ENCODE measurements around the gene DMXL1. TPM values are rescaled to one million over a fixed set of nuclear protein-coding genes. Genes with fewer than 3 reads are reported as not detected.
"Not testable (repeated sequence)": the region's sequence is repeated elsewhere in the genome, so short reads cannot be mapped to it uniquely, and the experiment has no call there.

DMXL1 gene
- total and polyA plus RNA-seq, 9 donors, result 16.2 to 32.4 (median 19.3) TPM

GRCh38 chr5:119070578-119070827 lies 384 bp upstream of the DMXL1 start:
- DNase-seq, result no peak
- Histone ChIP-seq H3K9me3 (replicated peaks; ENCODE audit: control insufficient read depth, low read depth, low read length) (no peaks in the 10 kb centered on the region), H3K4me3 (ENCODE audit: low read length) (peak overlapping the region; percentile 88), H3K27ac (ENCODE audit: low read length) (peak overlapping the region; percentile 99), H3K36me3 (ENCODE audit: control insufficient read depth, insufficient read depth, low read length) (no peaks in the 10 kb centered on the region), H3K4me1 (ENCODE audit: control insufficient read depth, insufficient read depth, low read length) (peaks cover 5% of the 10 kb centered on the region), H3K27me3 (ENCODE audit: control insufficient read depth, insufficient read depth, low read length) (no peaks in the 10 kb centered on the region)
- WGBS (ENCODE audit: insufficient coverage), result 0% methylated on average over 9 of the region's 9 CpGs

DNA sequence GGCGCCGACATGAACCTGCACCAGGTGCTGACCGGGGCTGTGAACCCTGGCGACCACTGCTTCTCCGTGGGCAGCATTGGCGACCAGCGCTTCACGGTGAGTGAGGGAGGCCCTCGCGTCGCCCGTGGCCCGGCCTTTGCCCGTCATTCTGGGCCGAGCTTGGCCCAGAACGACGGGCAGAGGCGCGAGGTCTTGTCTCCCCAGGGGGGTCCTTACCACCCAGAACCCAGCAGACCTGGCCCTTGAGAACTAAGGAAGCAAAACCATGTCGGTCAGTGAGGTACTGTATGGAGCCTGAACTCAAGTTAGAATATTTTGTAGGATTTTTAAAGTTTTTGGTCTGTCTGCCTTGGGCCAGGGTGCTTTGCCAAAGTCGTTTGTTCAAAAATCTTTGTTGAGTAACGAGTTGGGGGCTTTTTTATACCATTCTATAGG lies 691 bp downstream of the DMXL1 start:
- WGBS (ENCODE audit: insufficient coverage), result 0% methylated on average over 15 of the region's 22 CpGs
- Histone ChIP-seq H3K4me1 (ENCODE audit: control insufficient read depth, insufficient read depth, low read length) (peaks cover 5% of the 10 kb centered on the region), H3K9me3 (replicated peaks; ENCODE audit: control insufficient read depth, low read depth, low read length) (no peaks in the 10 kb centered on the region), H3K27me3 (ENCODE audit: control insufficient read depth, insufficient read depth, low read length) (no peaks in the 10 kb centered on the region), H3K36me3 (ENCODE audit: control insufficient read depth, insufficient read depth, low read length) (no peaks in the 10 kb centered on the region), H3K27ac (ENCODE audit: low read length) (peak overlapping the region; percentile 99), H3K4me3 (ENCODE audit: low read length) (peak overlapping the region; percentile 88)
- no peak for DNase-seq

DNA sequence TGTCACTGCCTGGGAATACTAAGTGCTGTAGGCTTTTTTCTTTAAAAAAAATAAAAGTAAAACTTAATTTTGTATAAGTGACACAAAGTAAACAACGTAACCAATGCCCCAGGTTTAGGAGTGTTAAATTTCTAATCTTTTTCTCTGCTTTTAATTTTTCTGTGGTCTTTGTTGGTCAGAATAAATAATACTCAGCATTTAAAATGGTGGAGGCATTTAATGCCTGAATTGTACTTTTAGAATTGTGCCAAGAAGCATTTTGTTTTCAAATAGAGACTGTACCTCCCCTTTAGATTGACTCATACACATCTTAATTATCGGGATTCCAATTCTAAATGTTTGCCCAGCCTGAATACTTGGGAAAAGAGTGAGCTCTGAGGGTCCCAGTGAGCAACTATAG lies 1.6 kb downstream of the DMXL1 start:
- Histone ChIP-seq H3K27me3 (ENCODE audit: control insufficient read depth, insufficient read depth, low read length) (no peaks in the 10 kb centered on the region), H3K4me3 (ENCODE audit: low read length) (no peak overlapping the region), H3K4me1 (ENCODE audit: control insufficient read depth, insufficient read depth, low read length) (peaks cover 5% of the 10 kb centered on the region), H3K27ac (ENCODE audit: low read length) (no peak overlapping the region), H3K36me3 (ENCODE audit: control insufficient read depth, insufficient read depth, low read length) (no peaks in the 10 kb centered on the region), H3K9me3 (replicated peaks; ENCODE audit: control insufficient read depth, low read depth, low read length) (no peaks in the 10 kb centered on the region)
- WGBS (ENCODE audit: insufficient coverage), result 100% methylated on average over 1 of the region's 2 CpGs
- no peak for DNase-seq

DNA sequence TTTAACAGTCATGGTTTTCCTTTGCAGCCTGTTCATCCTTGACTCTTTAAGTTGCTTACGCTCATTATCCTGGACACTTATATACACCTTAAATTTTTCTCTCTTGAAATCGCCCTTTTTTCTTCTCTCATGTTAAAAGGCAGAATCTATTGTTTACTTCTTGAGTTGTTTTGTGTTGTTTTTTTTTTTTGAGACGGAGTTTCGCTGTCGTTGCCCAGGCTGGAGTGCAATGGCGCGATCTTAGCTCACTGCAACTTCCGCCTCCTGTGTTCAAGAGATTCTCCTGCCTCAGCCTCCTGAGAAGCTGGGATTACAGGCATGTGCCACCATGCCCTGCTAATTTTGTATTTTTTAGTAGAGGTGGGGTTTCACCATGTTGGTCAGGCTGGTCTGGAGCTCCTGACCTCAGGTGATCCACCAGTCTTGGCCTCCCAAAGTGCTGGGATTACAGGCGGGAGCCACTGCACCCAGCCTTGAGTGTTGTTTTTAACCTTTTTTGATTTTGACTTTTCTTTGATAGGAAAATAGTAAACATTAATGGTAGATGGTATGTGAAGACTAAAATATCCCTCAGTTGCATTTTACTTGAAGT lies 3.0 kb downstream of the DMXL1 start:
- not testable (repeated sequence) for H3K4me3 ChIP-seq (ENCODE audit: low read length); H3K9me3 ChIP-seq (replicated peaks; ENCODE audit: control insufficient read depth, low read depth, low read length); H3K4me1 ChIP-seq (ENCODE audit: control insufficient read depth, insufficient read depth, low read length); H3K36me3 ChIP-seq (ENCODE audit: control insufficient read depth, insufficient read depth, low read length); H3K27ac ChIP-seq (ENCODE audit: low read length); DNase-seq; H3K27me3 ChIP-seq (ENCODE audit: control insufficient read depth, insufficient read depth, low read length)
- 100% methylated on average over 1 of the region's 9 CpGs for WGBS (ENCODE audit: insufficient coverage)

DNA sequence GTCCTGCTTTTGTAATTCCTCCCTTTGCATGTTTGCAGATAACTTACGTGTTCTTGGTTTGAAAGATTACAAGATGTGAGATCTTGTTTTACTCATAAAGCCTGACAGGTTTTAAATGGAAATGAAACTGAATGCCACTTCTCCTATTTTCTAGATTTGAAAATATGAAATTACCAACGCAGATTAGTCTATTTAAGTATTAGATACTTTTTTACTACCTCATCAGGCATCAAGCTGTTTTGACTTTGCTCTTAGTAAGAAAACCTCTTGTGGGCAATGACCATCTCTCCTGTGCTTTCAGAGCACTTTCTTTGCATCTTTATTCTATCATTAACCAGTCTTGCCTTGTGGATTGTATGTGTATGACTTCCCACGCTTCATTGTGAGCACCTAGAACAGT lies 3.5 kb downstream of the DMXL1 start:
- no peak overlapping the region for H3K4me3 ChIP-seq (ENCODE audit: low read length)
- H3K27ac ChIP-seq (ENCODE audit: low read length), result no peak overlapping the region
- H3K36me3 ChIP-seq (ENCODE audit: control insufficient read depth, insufficient read depth, low read length), result no peaks in the 10 kb centered on the region
- peaks cover 8% of the 10 kb centered on the region for H3K4me1 ChIP-seq (ENCODE audit: control insufficient read depth, insufficient read depth, low read length)
- no peak for DNase-seq
- no peaks in the 10 kb centered on the region for H3K9me3 ChIP-seq (replicated peaks; ENCODE audit: control insufficient read depth, low read depth, low read length)
- no peaks in the 10 kb centered on the region for H3K27me3 ChIP-seq (ENCODE audit: control insufficient read depth, insufficient read depth, low read length)
- no CpG with 5 or more reads among the region's 3 CpGs for WGBS (ENCODE audit: insufficient coverage)

DNA sequence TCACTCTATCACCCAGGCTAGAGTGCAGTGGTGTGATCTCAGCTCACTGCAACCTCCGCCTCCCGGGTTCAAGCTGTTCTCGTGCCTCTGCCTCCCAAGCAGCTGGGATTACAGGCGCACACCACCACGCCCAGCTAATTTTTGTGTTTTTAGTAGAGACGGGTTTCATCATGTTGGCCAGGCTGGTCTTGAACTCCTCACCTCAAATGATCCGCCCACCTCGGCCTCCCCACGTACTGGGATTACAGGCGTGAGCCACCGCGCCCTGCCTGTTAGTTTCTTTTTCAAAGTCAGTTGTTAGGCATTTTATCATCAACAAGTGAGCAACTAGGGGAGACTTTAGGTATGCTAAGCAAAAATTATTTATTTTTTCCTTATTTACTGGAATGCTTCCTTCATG lies 4.4 kb downstream of the DMXL1 start:
- not testable (repeated sequence) for H3K36me3 ChIP-seq (ENCODE audit: control insufficient read depth, insufficient read depth, low read length); H3K4me1 ChIP-seq (ENCODE audit: control insufficient read depth, insufficient read depth, low read length); H3K27ac ChIP-seq (ENCODE audit: low read length); H3K27me3 ChIP-seq (ENCODE audit: control insufficient read depth, insufficient read depth, low read length); H3K9me3 ChIP-seq (replicated peaks; ENCODE audit: control insufficient read depth, low read depth, low read length); H3K4me3 ChIP-seq (ENCODE audit: low read length); DNase-seq
- WGBS (ENCODE audit: insufficient coverage), result 94% methylated on average over 3 of the region's 12 CpGs

GRCh38 chr5:119076080-119076479 lies 5.2 kb downstream of the DMXL1 start:
- no peaks in the 10 kb centered on the region for H3K27me3 ChIP-seq (ENCODE audit: control insufficient read depth, insufficient read depth, low read length)
- no peaks in the 10 kb centered on the region for H3K36me3 ChIP-seq (ENCODE audit: control insufficient read depth, insufficient read depth, low read length)
- no peaks in the 10 kb centered on the region for H3K9me3 ChIP-seq (replicated peaks; ENCODE audit: control insufficient read depth, low read depth, low read length)
- peaks cover 6% of the 10 kb centered on the region for H3K4me1 ChIP-seq (ENCODE audit: control insufficient read depth, insufficient read depth, low read length)
- no peak overlapping the region for H3K4me3 ChIP-seq (ENCODE audit: low read length)
- no peak for DNase-seq
- no CpG with 5 or more reads among the region's 1 CpG for WGBS (ENCODE audit: insufficient coverage)
- H3K27ac ChIP-seq (ENCODE audit: low read length), result no peak overlapping the region

DNA sequence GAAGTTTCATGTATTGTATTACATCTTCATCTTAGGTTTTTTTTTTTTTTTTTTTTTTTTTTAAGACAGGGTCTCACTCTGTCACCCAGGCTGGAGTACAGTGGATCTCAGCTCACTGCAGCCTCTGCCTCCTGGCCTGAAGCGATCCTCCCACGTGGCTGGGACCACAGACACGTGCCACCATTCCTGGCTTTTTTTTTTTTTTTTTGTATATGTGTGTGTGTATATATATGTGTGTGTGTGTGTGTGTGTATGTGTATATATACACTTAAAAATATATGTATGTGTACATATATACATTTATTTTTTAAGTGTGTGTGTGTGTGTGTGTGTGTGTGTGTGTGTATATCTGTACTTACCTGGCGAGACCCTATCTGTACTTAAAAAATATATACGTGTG lies 6.6 kb downstream of the DMXL1 start:
- H3K27me3 ChIP-seq (ENCODE audit: control insufficient read depth, insufficient read depth, low read length), result no peaks in the 10 kb centered on the region
- H3K4me1 ChIP-seq (ENCODE audit: control insufficient read depth, insufficient read depth, low read length), result peaks cover 6% of the 10 kb centered on the region
- H3K9me3 ChIP-seq (replicated peaks; ENCODE audit: control insufficient read depth, low read depth, low read length), result no peaks in the 10 kb centered on the region
- WGBS (ENCODE audit: insufficient coverage), result no CpG with 5 or more reads among the region's 5 CpGs
- no peaks in the 10 kb centered on the region for H3K36me3 ChIP-seq (ENCODE audit: control insufficient read depth, insufficient read depth, low read length)
- no peak overlapping the region for H3K27ac ChIP-seq (ENCODE audit: low read length)
- no peak overlapping the region for H3K4me3 ChIP-seq (ENCODE audit: low read length)
- DNase-seq, result no peak

- Histone ChIP-seq H3K27ac (ENCODE audit: low read length) (no peak overlapping the region), H3K4me1 (ENCODE audit: control insufficient read depth, insufficient read depth, low read length) (peaks cover 3% of the 10 kb centered on the region), H3K36me3 (ENCODE audit: control insufficient read depth, insufficient read depth, low read length) (no peaks in the 10 kb centered on the region), H3K4me3 (ENCODE audit: low read length) (no peak overlapping the region), H3K27me3 (ENCODE audit: control insufficient read depth, insufficient read depth, low read length) (no peaks in the 10 kb centered on the region), H3K9me3 (replicated peaks; ENCODE audit: control insufficient read depth, low read depth, low read length) (no peaks in the 10 kb centered on the region)
- no CpG with 5 or more reads among the region's 1 CpG for WGBS (ENCODE audit: insufficient coverage)
- DNase-seq, result no peak
Observed at GRCh38 chr5:119078071-119078846, 7.4 kb downstream of the DMXL1 start.

GRCh38 chr5:119078861-119079260 lies 8.0 kb downstream of the DMXL1 start:
- peak; percentile 16 for DNase-seq
- Histone ChIP-seq H3K4me1 (ENCODE audit: control insufficient read depth, insufficient read depth, low read length) (peaks cover 3% of the 10 kb centered on the region), H3K27ac (ENCODE audit: low read length) (no peak overlapping the region), H3K9me3 (replicated peaks; ENCODE audit: control insufficient read depth, low read depth, low read length) (no peaks in the 10 kb centered on the region), H3K27me3 (ENCODE audit: control insufficient read depth, insufficient read depth, low read length) (no peaks in the 10 kb centered on the region), H3K4me3 (ENCODE audit: low read length) (no peak overlapping the region), H3K36me3 (ENCODE audit: control insufficient read depth, insufficient read depth, low read length) (no peaks in the 10 kb centered on the region)
- WGBS (ENCODE audit: insufficient coverage), result no CpG with 5 or more reads among the region's 1 CpG

Measured in muscle of leg (tissue), 11 donors.